ENCODE measurements around the gene SKIDA1. TPM values are rescaled to one million over a fixed set of nuclear protein-coding genes. Genes with fewer than 3 reads are reported as not detected.

The SKIDA1 gene
- total and polyA plus RNA-seq, 2 experiments from 2014 or later, result 1.5 to 3.5 TPM

DNA sequence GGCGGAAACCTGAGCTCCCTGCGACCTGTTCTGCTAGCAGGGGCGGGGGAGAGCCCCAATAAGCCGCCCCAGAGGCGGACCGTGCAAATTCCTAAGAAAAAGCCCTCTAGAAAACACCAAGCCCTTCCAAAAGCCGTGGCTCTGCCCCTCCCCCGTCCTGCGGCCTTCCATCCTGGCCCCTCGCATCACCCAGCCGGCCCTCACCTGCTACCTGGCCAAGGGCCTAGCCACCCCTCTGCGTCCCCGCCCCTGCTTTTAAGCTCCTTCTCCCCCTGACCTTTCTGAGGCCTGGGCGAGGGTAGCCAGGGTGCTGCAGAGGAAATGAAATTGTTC is 24.9 kb downstream of the SKIDA1 start:
- no peaks in the 10 kb centered on the region for H3K9me2 ChIP-seq (ENCODE audit: insufficient read depth)
- peak overlapping the region; percentile 83 for H2AFZ ChIP-seq
- no peaks in the 10 kb centered on the region for H4K20me1 ChIP-seq (replicated peaks; ENCODE audit: insufficient read depth)
- H3K4me3 Mint-ChIP-seq, result peak overlapping the region; percentile 63
- ATAC-seq (peak; percentile 17), DNase-seq (ENCODE audit: low spot score) (peak; percentile 90)
- 0 out of 2 replicates have a peak, but pooled peaks cover 4% of the 10 kb centered on the region for H3K79me2 ChIP-seq (replicated peaks; ENCODE audit: insufficient read depth)
- H3K9me3 Mint-ChIP-seq, result no peaks in the 10 kb centered on the region
- peaks cover 9% of the 10 kb centered on the region; the same call in 1 of the 2 replicates for H3F3A ChIP-seq (replicated peaks; ENCODE audit: low read depth)
- no peak overlapping the region for H3K27ac ChIP-seq (ENCODE audit: low read depth)
- peak overlapping the region; percentile 78 for H3K4me2 ChIP-seq
- TF ChIP-seq ZNF114 (CRISPR knock-in tag; IDR thresholded peaks at IDR 0.05), result no peak
- no peak for TF ChIP-seq JUNB (IDR thresholded peaks at IDR 0.05; ENCODE audit: unreplicated experiment)
- no peak for TF ChIP-seq EZH2phosphoT487 (IDR thresholded peaks at IDR 0.05; ENCODE audit: unreplicated experiment)
- TF ChIP-seq, protein P1, sequence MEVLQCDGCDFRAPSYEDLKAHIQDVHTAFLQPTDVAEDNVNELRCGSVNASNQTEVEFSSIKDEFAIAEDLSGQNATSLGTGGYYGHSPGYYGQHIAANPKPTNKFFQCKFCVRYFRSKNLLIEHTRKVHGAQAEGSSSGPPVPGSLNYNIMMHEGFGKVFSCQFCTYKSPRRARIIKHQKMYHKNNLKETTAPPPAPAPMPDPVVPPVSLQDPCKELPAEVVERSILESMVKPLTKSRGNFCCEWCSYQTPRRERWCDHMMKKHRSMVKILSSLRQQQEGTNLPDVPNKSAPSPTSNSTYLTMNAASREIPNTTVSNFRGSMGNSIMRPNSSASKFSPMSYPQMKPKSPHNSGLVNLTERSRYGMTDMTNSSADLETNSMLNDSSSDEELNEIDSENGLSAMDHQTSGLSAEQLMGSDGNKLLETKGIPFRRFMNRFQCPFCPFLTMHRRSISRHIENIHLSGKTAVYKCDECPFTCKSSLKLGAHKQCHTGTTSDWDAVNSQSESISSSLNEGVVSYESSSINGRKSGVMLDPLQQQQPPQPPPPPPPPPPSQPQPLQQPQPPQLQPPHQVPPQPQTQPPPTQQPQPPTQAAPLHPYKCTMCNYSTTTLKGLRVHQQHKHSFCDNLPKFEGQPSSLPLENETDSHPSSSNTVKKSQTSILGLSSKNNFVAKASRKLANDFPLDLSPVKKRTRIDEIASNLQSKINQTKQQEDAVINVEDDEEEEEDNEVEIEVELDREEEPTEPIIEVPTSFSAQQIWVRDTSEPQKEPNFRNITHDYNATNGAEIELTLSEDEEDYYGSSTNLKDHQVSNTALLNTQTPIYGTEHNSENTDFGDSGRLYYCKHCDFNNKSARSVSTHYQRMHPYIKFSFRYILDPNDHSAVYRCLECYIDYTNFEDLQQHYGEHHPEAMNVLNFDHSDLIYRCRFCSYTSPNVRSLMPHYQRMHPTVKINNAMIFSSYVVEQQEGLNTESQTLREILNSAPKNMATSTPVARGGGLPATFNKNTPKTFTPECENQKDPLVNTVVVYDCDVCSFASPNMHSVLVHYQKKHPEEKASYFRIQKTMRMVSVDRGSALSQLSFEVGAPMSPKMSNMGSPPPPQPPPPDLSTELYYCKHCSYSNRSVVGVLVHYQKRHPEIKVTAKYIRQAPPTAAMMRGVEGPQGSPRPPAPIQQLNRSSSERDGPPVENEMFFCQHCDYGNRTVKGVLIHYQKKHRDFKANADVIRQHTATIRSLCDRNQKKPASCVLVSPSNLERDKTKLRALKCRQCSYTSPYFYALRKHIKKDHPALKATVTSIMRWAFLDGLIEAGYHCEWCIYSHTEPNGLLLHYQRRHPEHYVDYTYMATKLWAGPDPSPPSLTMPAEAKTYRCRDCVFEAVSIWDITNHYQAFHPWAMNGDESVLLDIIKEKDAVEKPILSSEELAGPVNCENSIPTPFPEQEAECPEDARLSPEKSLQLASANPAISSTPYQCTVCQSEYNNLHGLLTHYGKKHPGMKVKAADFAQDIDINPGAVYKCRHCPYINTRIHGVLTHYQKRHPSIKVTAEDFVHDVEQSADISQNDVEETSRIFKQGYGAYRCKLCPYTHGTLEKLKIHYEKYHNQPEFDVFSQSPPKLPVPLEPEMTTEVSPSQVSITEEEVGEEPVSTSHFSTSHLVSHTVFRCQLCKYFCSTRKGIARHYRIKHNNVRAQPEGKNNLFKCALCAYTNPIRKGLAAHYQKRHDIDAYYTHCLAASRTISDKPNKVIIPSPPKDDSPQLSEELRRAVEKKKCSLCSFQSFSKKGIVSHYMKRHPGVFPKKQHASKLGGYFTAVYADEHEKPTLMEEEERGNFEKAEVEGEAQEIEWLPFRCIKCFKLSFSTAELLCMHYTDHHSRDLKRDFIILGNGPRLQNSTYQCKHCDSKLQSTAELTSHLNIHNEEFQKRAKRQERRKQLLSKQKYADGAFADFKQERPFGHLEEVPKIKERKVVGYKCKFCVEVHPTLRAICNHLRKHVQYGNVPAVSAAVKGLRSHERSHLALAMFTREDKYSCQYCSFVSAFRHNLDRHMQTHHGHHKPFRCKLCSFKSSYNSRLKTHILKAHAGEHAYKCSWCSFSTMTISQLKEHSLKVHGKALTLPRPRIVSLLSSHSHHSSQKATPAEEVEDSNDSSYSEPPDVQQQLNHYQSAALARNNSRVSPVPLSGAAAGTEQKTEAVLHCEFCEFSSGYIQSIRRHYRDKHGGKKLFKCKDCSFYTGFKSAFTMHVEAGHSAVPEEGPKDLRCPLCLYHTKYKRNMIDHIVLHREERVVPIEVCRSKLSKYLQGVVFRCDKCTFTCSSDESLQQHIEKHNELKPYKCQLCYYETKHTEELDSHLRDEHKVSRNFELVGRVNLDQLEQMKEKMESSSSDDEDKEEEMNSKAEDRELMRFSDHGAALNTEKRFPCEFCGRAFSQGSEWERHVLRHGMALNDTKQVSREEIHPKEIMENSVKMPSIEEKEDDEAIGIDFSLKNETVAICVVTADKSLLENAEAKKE (CRISPR knock-in tag; IDR thresholded peaks at IDR 0.05), result no peak
- TF ChIP-seq CREB1 (CRISPR knock-in tag; IDR thresholded peaks at IDR 0.05; ENCODE audit: low read depth), result no peak
- TF ChIP-seq, protein P2, sequence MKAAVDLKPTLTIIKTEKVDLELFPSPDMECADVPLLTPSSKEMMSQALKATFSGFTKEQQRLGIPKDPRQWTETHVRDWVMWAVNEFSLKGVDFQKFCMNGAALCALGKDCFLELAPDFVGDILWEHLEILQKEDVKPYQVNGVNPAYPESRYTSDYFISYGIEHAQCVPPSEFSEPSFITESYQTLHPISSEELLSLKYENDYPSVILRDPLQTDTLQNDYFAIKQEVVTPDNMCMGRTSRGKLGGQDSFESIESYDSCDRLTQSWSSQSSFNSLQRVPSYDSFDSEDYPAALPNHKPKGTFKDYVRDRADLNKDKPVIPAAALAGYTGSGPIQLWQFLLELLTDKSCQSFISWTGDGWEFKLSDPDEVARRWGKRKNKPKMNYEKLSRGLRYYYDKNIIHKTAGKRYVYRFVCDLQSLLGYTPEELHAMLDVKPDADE (IDR thresholded peaks at IDR 0.05), result no peak
- TF ChIP-seq NANOG (IDR thresholded peaks at IDR 0.05; ENCODE audit: borderline replicate concordance), result no peak
- TF ChIP-seq, protein P3, sequence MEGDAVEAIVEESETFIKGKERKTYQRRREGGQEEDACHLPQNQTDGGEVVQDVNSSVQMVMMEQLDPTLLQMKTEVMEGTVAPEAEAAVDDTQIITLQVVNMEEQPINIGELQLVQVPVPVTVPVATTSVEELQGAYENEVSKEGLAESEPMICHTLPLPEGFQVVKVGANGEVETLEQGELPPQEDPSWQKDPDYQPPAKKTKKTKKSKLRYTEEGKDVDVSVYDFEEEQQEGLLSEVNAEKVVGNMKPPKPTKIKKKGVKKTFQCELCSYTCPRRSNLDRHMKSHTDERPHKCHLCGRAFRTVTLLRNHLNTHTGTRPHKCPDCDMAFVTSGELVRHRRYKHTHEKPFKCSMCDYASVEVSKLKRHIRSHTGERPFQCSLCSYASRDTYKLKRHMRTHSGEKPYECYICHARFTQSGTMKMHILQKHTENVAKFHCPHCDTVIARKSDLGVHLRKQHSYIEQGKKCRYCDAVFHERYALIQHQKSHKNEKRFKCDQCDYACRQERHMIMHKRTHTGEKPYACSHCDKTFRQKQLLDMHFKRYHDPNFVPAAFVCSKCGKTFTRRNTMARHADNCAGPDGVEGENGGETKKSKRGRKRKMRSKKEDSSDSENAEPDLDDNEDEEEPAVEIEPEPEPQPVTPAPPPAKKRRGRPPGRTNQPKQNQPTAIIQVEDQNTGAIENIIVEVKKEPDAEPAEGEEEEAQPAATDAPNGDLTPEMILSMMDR (conservative IDR thresholded peaks at IDR 0.05; ENCODE audit: low read depth in 2 of 2), result no peak
- no peaks in the 10 kb centered on the region for H3K36me3 ChIP-seq (ENCODE audit: insufficient read depth)
- H3K4me3 ChIP-seq, result peak overlapping the region; percentile 76
- H3K27me3 Mint-ChIP-seq (ENCODE audit: insufficient read depth, low read depth, poor library complexity), result peaks cover 40% of the 10 kb centered on the region
- peaks cover 70% of the 10 kb centered on the region for H3K4me1 Mint-ChIP-seq
- H3K4me1 ChIP-seq (ENCODE audit: insufficient read depth), result peaks cover 71% of the 10 kb centered on the region
- no peak overlapping the region for H3K27ac Mint-ChIP-seq
- H3K27me3 ChIP-seq (ENCODE audit: insufficient read depth), result peaks cover 78% of the 10 kb centered on the region
- H3K36me3 Mint-ChIP-seq (ENCODE audit: low read depth), result no peaks in the 10 kb centered on the region; the same call in 2 of the 3 replicates
